ENCODE measurements around the gene CHST11. TPM values are rescaled to one million over a fixed set of nuclear protein-coding genes. Genes with fewer than 3 reads are reported as not detected.

CHST11 gene
- total and polyA plus RNA-seq, 9 of the 15 experiments (the other 6 are each of a cell fraction or from before 2014, with no cell fraction given): 2.3 to 38.7 (median 15.0) TPM

- peak; percentile 75 for TF ChIP-seq RBM25 (IDR thresholded peaks at IDR 0.05; ENCODE audit: low read depth, low read length, severe bottlenecking)
Measured at GRCh38 chr12:104722601-104723534, 266.1 kb downstream of the CHST11 start (continued).

- in situ Hi-C loops (cut with MboI): no loop called here
- no peak overlapping the region for H3K9ac ChIP-seq (ENCODE audit: insufficient read depth in 1 of 2, low read depth in 2 of 2, low read length in 2 of 2)
- H2AFZ ChIP-seq (ENCODE audit: low read depth, low read length): no peak overlapping the region
- 84% methylated on average over 2 of the region's 2 CpGs for WGBS (ENCODE audit: insufficient coverage, low coverage, missing lambda C conversion rate)
- TF ChIP-seq ZNF239 (CRISPR knock-in tag; IDR thresholded peaks at IDR 0.05) (no peak), FOXJ2 (tag; IDR thresholded peaks at IDR 0.05) (no peak), ESRRA (IDR thresholded peaks at IDR 0.05; ENCODE audit: borderline replicate concordance, low read depth) (no peak), ID3 (CRISPR knock-in tag; IDR thresholded peaks at IDR 0.05) (no peak), ID3 (tag; IDR thresholded peaks at IDR 0.05) (peak; percentile 53; the same call in 1 of the 2 replicates), ZNF140 (CRISPR knock-in tag; IDR thresholded peaks at IDR 0.05) (no peak), PURB (CRISPR knock-in tag; IDR thresholded peaks at IDR 0.05; ENCODE audit: low read depth) (no peak), POLR2H (tag; IDR thresholded peaks at IDR 0.05; ENCODE audit: low read depth) (no peak), NFRKB (IDR thresholded peaks at IDR 0.05; ENCODE audit: low read depth) (no peak)
- H3K9me3 ChIP-seq (replicated peaks; ENCODE audit: control insufficient read depth, insufficient read depth, low read depth, low read length): no peaks in the 10 kb centered on the region
- H3K27me3 ChIP-seq (ENCODE audit: control insufficient read depth in 2 of 2, insufficient read depth in 2 of 2, low read length in 2 of 2): no peaks in the 10 kb centered on the region
- intact Hi-C loops (cut with micrococcal nuclease): no loop called here
- ChIA-PET POLR2A (interaction anchor here (0.8 to 1.1 kb wide), 2 partner anchors 11 to 14 kb away, joined by 3 to 4 read pairs; no protein-coding TSS in a partner anchor), CTCF (ENCODE audit: low intra/inter-chr PET ratio) (no interaction called here)
- no peak for DNase-seq (ENCODE audit: extremely low read depth in 1 of 4, low spot score in 3 of 4)
- H3K4me1 ChIP-seq (replicated peaks in 1 of 2; ENCODE audit: control insufficient read depth in 2 of 2, insufficient read depth in 2 of 2, low read length in 2 of 2): peaks cover 26 to 57% of the 10 kb centered on the region in 2 experiments
- no peak overlapping the region for H3K27ac ChIP-seq (ENCODE audit: extremely low read depth, low read depth, low read length)
- no peak for FAIRE-seq
- no peak overlapping the region for H3K4me3 ChIP-seq
- peaks cover 36% of the 10 kb centered on the region; the same call in 2 of the 3 replicates for H3K79me2 ChIP-seq (ENCODE audit: control insufficient read depth, insufficient read depth, low read length)
- no peak for ATAC-seq
- 0 out of 2 replicates have a peak, but pooled peaks cover 3% of the 10 kb centered on the region for H4K20me1 ChIP-seq (replicated peaks; ENCODE audit: control insufficient read depth, insufficient read depth, low read length)
- H3K36me3 ChIP-seq (ENCODE audit: control insufficient read depth, insufficient read depth, low read length): peaks cover 20% of the 10 kb centered on the region; the same call in 1 of the 3 replicates
- H3K4me2 ChIP-seq (ENCODE audit: insufficient read depth, low read length): no peak overlapping the region
- no TSS peak for BruUV-seq (replicated peaks)
- no peaks in the 10 kb centered on the region for H3K9me1 ChIP-seq (ENCODE audit: control insufficient read depth, insufficient read depth, low read length)
Measured at GRCh38 chr12:104723895-104724294, 267.1 kb downstream of the CHST11 start.
